Lower lobe of right lung (tissue), 2 donors: ENCODE data around the gene PABPC1L. TPM values are rescaled to one million over a fixed set of nuclear protein-coding genes. Genes with fewer than 3 reads are reported as not detected.

Experiments used
- ATAC-seq, 2 donors: fragments of 200-7000 bp; cut with Tn5 transposase; one replicate each; pipeline ENCODE4 v1.9.1; 2020 to 2022; ENCODE audit warnings: mild to moderate bottlenecking in 2 of 2, moderate library complexity in 2 of 2
- DNase-seq: peaks from one replicate; pipeline ENCODE4 v3.0.0-alpha.2; 2020
- H3K27ac ChIP-seq: fragments of 200-600 bp; one replicate; pipeline ENCODE4 v1.8.0; 2022
- H3K27me3 ChIP-seq: fragments of 200-600 bp; one replicate; pipeline ENCODE4 v1.8.0; 2022; ENCODE audit warnings: low read depth
- H3K36me3 ChIP-seq: fragments of 200-600 bp; one replicate; pipeline ENCODE4 v1.8.0; 2022; ENCODE audit warnings: mild to moderate bottlenecking
- H3K4me1 ChIP-seq: fragments of 200-600 bp; one replicate; pipeline ENCODE4 v1.8.0; 2022
- H3K4me3 ChIP-seq: fragments of 200-600 bp; one replicate; pipeline ENCODE4 v1.8.0; 2022; ENCODE audit warnings: mild to moderate bottlenecking
- H3K9me3 ChIP-seq: fragments of 200-600 bp; one replicate; pipeline ENCODE4 v1.8.0; 2022
- intact Hi-C: fragments of 100-400 bp; cut with DNase I; formaldehyde crosslinking; loops from one replicate; pipeline ENCODE4 v1.11.0; 2022
- total RNA-seq: library from RNA; stranded (reverse); fragmentation: NEBNext Ultra II Directional; extraction: Animal tissue kit (Norgen Biotek cat#: 25700); gene quantifications from one replicate; pipeline ENCODE4 v1.2.1, GENCODE V29; 2021
- TF ChIP-seq, protein P1 (sequence below): fragments of 200-600 bp; IDR thresholded peaks from one replicate; pipeline ENCODE4 v1.8.0; 2022; ENCODE audit warnings: antibody characterized with exemption, mild to moderate bottlenecking
- donor health status: DM: no; HTN: yes; CAD: no; lungs with severe emphysema.

The PABPC1L gene
- total RNA-seq, 1 donor from 2014 or later, result 56.3 TPM

DNA sequence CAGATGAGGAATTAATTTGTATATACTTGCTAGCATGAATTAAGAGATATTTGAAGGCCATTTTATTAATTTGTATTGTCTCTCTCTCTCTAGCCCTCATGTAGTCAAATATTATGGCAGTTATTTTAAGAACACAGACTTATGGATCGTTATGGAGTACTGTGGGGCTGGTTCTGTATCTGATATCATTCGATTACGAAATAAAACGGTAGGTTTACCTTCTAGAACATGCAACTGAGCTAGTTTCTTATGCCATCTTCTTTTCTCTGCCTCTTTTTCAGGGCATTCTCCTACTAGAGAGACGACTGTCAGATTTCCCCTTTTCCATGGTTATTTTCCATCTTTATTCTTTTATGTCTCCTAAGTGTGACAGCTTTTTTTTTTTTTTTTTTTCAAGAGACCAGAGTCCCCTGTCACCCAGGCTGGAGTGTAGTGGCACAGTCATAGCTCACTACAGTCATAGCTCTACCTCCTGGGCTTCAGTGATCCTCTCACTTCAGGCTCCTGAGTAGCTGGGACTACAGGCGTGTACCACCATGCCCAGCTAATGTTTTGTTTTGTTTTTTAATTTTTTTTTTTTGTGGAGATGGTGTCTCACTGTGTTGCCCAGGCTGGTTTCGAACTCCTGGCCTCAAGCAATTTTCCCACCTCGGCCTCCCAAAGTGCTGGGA lies 72.0 kb downstream of the PABPC1L start:
- H3K36me3 ChIP-seq, result peaks cover 92% of the 10 kb centered on the region
- no peak overlapping the region for H3K27ac ChIP-seq

DNA sequence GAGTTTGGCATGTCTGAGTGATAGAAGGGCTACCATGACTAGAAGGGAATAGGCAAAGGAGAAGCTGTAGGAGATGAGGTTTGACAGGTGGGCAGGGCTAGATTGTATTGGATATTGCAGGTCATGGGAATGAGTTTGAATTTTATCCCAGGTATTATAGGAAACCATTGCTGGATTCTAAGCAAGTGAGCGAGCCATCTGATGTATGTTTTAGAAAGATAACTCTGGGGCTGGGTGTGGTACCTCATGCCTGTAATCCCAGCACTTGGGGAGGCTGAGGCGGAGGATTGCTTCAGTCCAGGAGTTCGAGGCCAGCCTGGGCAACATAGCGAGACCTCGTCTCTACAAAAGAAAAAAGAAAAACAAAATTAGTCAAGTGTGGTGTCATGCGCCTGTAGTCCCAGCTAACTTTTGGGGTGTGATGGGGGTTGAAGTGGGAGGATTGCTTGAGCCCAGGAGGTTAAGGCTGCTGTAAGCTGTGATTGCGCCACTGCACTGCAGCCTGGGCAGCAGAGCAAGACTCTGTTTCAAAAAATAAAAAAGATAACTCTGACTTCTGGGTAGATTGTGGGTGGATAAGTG lies 73.3 kb downstream of the PABPC1L start:
- intact Hi-C loops, result no loop called here
- no peaks in the 10 kb centered on the region for H3K27me3 ChIP-seq
- H3K27ac ChIP-seq, result no peak overlapping the region
- DNase-seq (no peak), ATAC-seq (no peak)
- H3K4me3 ChIP-seq, result no peak overlapping the region
- H3K36me3 ChIP-seq, result peaks cover 96% of the 10 kb centered on the region
- peaks cover 23% of the 10 kb centered on the region for H3K4me1 ChIP-seq
- TF ChIP-seq, protein P1, sequence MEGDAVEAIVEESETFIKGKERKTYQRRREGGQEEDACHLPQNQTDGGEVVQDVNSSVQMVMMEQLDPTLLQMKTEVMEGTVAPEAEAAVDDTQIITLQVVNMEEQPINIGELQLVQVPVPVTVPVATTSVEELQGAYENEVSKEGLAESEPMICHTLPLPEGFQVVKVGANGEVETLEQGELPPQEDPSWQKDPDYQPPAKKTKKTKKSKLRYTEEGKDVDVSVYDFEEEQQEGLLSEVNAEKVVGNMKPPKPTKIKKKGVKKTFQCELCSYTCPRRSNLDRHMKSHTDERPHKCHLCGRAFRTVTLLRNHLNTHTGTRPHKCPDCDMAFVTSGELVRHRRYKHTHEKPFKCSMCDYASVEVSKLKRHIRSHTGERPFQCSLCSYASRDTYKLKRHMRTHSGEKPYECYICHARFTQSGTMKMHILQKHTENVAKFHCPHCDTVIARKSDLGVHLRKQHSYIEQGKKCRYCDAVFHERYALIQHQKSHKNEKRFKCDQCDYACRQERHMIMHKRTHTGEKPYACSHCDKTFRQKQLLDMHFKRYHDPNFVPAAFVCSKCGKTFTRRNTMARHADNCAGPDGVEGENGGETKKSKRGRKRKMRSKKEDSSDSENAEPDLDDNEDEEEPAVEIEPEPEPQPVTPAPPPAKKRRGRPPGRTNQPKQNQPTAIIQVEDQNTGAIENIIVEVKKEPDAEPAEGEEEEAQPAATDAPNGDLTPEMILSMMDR, result no peak
- H3K9me3 ChIP-seq, result no peaks in the 10 kb centered on the region

More for the DNA sequence above, 72.0 kb downstream of the PABPC1L start:
- H3K27me3 ChIP-seq, result no peaks in the 10 kb centered on the region
- intact Hi-C loops, result no loop called here
- no peak overlapping the region for H3K4me3 ChIP-seq
- H3K4me1 ChIP-seq, result peaks cover 28% of the 10 kb centered on the region
- DNase-seq (no peak), ATAC-seq (no peak)
- TF ChIP-seq, protein P1, result no peak
- no peaks in the 10 kb centered on the region for H3K9me3 ChIP-seq

DNA sequence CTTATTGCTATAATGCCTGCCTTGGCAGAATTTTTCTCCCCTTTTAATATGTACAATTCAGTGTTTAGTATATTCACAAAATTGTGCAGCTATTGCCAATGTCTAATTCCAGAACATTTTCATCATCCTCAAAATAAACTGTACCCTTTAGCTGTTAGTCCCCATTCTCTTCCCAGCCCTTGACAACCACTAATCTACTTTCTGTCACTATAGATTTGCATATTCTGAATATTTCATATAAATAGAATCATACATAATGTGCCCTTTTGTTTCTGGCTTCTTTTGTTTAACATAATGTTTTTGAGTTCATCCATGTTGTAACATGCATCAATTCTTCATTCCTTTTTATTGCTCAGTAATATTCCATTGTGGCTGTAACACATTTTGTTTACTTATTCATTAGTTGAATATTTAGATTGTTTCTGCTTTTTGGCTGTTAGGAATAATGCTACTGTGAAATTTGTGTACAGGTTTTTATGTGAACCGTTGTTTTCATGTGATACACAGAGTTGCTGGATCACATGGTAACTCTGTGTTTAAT lies 78.8 kb downstream of the PABPC1L start:
- H3K36me3 ChIP-seq, result peaks cover 45% of the 10 kb centered on the region
- H3K27me3 ChIP-seq, result no peaks in the 10 kb centered on the region
- H3K4me1 ChIP-seq, result peaks cover 35% of the 10 kb centered on the region
- no peak for DNase-seq
- H3K27ac ChIP-seq, result no peak overlapping the region
- no peak for ATAC-seq
- H3K4me3 ChIP-seq, result no peak overlapping the region
- no peaks in the 10 kb centered on the region for H3K9me3 ChIP-seq
- intact Hi-C loops, result no loop called here
- TF ChIP-seq, protein P1, result no peak

Other genes with a start within 250 kb of the PABPC1L start
- 42.3 TPM for gene CCN5, start 194.7 kb upstream of the PABPC1L start, total RNA-seq
- 0.89 TPM for gene KCNK15, start 164.2 kb upstream of the PABPC1L start, total RNA-seq
- gene RIMS4, start 99.5 kb upstream of the PABPC1L start, total RNA-seq, result 3.5 TPM
- 193 TPM for gene YWHAB, start 24.4 kb upstream of the PABPC1L start, total RNA-seq
- 12.8 TPM for gene TOMM34, start 50.3 kb downstream of the PABPC1L start, total RNA-seq
- 73.4 TPM for gene STK4, start 56.5 kb downstream of the PABPC1L start, total RNA-seq
- 3.5 TPM for gene KCNS1, start 191.1 kb downstream of the PABPC1L start, total RNA-seq
- 1.6 TPM for gene WFDC5, start 205.1 kb downstream of the PABPC1L start, total RNA-seq
- 3.9 TPM for gene WFDC12, start 214.4 kb downstream of the PABPC1L start, total RNA-seq